NOMO-1 treated with dmso at 0.1 percent for 144 hours (cell line): ENCODE measurements around the gene FCN3.
"Not testable (repeated sequence)": the region's sequence is repeated elsewhere in the genome, so short reads cannot be mapped to it uniquely, and the experiment has no call there.

Experiments used
- DNase-seq: peaks from one replicate; lab custom pipeline; 2025; ENCODE audit not compliant: unreplicated experiment; lab: John Stamatoyannopoulos, UW

The FCN3 gene

GRCh38 chr1:27399251-27400025 is 24.8 kb upstream of the FCN3 start:
- DNase-seq: no peak

GRCh38 chr1:27398405-27399149 is 24.0 kb upstream of the FCN3 start:
- no peak for DNase-seq

GRCh38 chr1:27397749-27398148 is 23.1 kb upstream of the FCN3 start:
- no peak for DNase-seq

- DNase-seq: no peak
Measured at GRCh38 chr1:27397110-27397509, 22.5 kb upstream of the FCN3 start.

GRCh38 chr1:27395441-27396195 is 21.0 kb upstream of the FCN3 start:
- DNase-seq: peak; percentile 53

GRCh38 chr1:27394925-27395324 is 20.3 kb upstream of the FCN3 start:
- DNase-seq: no peak

- DNase-seq: no peak
Measured at GRCh38 chr1:27394282-27394658, 19.6 kb upstream of the FCN3 start.

GRCh38 chr1:27393641-27394281 is 19.1 kb upstream of the FCN3 start:
- no peak for DNase-seq

GRCh38 chr1:27392778-27393635 is 18.4 kb upstream of the FCN3 start:
- DNase-seq: no peak

GRCh38 chr1:27392096-27392777 is 17.6 kb upstream of the FCN3 start, which contains the start of gene GPR3:
Gene GPR3, plus strand, starts transcription at chr1:27392622. Its CDS starts 1,177 bp downstream, at chr1:27393799.
- peak; percentile 80 for DNase-seq

- DNase-seq: no peak
Measured at GRCh38 chr1:27391511-27392095, 17.0 kb upstream of the FCN3 start.

GRCh38 chr1:27388337-27389005 is 13.8 kb upstream of the FCN3 start:
- no peak for DNase-seq

- DNase-seq: not testable (repeated sequence)
Measured at GRCh38 chr1:27384797-27385196, 10.2 kb upstream of the FCN3 start.

GRCh38 chr1:27383661-27384060 is 9.0 kb upstream of the FCN3 start:
- no peak for DNase-seq

- DNase-seq: no peak
Measured at GRCh38 chr1:27383039-27383605, 8.5 kb upstream of the FCN3 start, which contains the start of gene CD164L2. Gene CD164L2, minus strand, starts transcription at chr1:27383333. Its CDS starts 94 bp downstream, at chr1:27383239.

- DNase-seq: no peak
Measured at GRCh38 chr1:27381969-27382762, 7.5 kb upstream of the FCN3 start.
